ENCODE data around the gene GATM.
"Not testable (repeated sequence)": the region's sequence is repeated elsewhere in the genome, so short reads cannot be mapped to it uniquely, and the experiment has no call there.

The GATM gene

DNA sequence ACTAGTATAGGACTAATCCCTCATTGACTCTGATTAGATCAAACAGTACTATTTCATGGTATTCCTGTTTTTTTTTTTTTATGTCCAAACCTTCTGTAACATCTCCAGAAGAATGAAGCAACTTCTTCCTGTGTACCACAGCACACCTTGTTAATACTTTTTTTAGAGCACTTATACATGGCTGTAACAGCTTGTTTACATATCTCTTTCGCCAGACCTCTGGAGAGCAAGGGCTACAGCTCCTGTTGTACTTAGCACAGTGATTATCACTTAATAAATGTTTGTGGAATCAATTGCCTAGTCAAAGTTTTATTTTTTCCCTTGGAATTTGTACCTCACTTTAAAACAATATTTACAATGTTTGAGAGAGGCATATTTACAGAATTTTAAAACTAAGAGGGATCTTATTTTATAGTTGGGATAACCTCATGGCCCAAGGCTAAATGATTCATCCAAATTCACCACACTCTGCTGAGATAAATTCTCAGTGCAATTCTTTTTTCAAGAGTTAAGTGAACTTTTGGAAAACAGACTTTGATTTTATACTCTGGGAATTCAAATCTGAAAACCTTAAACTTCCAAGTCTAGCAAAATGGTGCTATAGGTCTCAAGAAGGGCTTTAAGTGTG lies 9.2 kb upstream of the GATM start:
- no peak for DNase-seq

DNA sequence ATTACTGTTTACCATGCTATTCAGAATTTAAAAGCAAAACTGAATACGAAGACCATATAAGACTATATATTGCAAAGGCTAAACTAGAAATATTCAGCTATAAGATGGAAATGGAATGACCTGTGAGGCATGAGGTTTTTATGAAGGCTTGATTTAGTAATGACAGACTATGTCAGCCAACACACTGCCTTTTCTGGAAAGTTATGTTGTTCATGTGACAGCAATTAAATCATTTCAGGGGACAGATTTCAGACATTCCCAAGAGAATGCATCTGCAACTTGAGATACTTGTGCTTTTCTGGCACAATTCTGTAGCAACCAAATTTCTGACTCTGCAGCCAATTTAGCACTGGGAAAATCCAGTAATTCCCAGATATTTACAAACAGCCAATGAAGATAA lies 8.6 kb upstream of the GATM start:
- DNase-seq = no peak

DNA sequence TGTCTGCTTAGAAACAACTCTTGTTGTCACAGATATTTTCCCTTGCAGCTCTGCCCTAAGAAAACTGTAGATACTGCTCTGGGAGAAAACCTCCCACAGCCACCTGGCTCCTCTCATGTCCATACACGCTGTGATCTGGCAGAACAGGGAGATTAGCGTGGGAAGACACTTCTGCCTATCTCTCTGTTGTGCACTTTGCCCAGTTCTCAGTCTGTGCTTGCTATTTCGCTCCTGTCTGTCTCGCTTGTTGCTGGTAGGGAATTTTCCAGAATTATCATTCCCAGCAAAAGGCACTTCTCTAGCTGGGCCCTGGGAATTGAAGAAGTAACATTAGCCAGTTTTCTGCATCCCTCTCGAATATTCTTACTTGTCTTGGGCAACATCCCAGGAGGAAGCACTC lies 8.1 kb upstream of the GATM start:
- no peak for DNase-seq

DNA sequence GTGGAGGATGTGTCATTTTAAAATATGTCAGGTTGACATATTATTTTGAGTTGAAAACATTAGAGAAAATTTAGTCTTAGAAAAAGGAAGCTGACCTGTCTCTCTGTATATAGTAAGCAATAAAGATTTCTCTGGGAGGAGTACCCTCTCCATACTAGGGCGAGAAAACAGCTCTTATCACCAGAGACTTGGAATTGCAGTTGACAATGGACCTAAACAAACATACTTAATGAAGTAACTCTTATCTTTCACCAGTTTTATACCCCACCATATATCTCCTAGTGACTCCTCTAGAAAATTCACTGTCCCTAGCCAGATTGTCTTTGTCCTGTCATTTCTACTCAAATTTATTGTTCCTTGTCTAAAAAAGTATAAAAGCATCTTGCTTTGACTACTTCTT lies 7.2 kb upstream of the GATM start:
- DNase-seq = no peak

DNA sequence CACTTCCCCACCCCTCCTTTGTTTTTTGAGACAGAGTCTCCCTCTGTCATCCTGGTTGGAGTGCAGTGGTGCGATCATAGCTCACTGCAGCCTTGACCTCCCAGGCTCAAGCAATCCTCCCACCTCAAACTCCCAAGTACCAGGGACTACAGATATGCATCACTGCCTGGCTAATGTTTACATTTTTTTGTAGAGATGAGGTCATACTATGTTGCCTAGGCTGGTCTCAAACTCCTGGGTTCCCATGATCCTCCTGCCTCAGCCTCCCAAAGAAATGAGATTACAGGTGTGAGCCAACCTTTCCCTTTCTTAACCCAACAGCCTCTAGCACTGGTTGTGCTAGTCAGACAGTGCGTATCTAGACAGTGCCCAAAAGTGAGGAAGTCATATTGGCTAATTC lies 6.4 kb upstream of the GATM start:
- no peak for DNase-seq

DNA sequence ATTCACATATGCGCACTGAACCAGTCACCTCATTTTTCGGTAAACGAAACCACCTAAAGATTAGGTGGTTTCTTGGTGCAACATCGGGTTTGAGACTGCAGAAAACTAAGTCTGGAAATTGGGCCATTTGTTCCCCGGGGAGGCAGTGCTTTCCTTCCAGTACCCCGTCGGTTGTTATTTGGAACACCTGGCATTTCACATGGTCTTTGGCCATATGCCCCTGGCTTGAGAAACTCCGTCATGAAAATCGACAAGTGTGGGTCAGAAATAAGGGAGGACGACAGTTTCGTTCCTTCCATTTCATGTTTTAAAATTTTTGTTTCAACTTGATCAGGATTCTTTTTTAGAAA lies 544 bp upstream of the GATM start:
- DNase-seq = no peak

DNA sequence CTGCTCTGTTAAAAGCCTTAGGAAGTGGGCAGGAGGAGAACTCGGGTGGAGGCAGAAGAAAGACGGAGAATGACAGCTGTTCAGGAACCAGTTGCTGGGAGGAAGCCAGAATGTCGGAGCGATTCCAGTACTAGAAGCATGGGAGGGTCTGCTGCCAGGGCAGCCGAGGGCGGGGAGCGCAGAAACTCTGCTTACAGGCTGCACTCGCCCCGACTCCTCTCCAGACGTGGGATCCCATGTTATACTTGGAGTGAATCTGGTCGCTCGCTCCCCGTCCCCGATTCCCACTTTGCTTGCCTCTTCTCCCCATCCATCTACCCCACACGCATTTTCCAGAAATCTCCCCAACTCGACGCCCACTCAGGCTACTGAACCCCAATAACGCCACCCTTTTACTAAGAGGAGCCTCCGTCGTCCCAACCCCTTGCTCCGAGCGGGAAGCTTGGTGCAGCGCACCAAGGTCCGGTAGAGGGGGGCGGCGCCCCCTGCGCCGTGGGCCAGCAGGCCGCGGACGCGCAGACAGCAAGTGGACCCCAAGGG lies 665 bp downstream of the GATM start:
- no peak for DNase-seq

DNA sequence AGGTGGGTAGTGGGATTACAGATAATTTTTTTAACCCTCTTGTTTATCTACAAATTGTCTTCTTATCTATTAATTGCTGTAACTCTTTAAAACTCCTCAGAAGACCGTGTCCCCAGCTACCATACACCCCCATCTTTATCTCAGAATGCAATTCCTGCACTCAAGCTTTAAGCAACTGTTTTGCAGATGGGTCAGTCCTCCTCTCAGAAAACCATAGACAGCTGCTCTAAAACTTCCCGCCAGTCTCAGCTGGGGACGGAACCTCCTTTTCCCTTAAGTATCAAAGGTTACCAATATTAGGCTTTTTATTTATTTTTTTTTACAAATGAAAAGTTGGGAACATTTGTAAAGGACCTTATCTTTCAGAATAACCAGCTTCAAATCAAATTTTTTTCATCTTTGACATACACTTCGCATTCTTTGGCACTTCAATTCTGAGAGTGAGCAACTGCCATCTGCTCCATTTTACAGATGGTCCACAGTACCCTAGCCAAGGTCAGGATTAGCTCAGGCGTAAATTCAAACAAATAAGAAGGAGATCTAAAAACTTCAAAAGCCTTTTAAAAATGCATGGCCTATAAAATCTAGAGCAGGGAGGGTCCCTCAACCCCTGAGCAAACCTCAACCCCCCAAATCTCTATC lies 1.3 kb downstream of the GATM start:
- no peak for DNase-seq

DNA sequence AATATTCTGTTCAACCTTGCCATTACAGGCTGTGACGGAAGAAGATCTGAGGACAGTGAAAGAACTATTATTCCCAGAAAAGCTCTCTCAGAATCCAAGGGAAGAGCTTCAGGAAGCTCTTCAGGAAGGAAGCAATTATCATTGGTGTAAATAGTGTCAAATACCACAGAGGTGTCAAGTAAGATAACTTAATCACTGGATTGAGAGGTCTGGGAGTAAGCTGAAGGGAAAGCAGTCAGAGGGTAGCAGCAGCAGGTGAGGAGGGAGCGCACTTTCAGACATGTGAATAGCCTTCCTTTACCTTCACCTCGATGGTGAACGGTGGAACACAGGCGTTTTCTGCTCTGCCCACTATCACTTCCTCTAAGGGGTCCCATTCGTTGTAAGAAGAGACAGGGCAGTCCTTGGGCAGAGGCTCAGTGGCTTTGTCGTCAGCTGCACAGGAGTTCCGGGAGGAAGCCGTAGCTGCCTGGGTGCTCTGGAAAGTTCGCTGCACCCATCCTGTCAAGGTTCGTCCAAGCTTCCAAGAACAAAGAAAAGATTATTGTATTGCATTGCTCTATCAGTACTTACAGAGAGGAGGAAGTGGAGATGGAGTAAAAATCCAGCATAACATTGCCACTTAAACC lies 1.9 kb downstream of the GATM start:
- no peak for DNase-seq

DNA sequence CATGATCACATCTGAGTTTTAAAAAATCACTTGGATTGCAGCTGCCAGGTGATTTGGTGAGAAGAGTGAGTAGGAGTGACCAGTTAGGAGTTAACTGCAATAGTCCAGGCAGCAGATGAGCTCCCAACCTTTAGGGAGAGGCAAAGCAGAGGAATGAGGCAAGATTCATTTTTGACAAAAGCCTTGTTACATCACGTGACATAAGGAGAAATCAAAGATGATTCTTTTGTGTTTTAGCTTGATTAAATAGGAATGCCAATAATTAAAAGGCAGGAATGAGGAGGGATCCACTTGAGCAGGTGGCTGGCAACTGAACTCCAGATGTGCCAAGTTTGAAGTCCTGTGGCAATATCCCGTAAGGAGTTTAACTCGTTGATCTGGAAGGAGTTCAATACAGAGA lies 2.5 kb downstream of the GATM start:
- no peak for DNase-seq

DNA sequence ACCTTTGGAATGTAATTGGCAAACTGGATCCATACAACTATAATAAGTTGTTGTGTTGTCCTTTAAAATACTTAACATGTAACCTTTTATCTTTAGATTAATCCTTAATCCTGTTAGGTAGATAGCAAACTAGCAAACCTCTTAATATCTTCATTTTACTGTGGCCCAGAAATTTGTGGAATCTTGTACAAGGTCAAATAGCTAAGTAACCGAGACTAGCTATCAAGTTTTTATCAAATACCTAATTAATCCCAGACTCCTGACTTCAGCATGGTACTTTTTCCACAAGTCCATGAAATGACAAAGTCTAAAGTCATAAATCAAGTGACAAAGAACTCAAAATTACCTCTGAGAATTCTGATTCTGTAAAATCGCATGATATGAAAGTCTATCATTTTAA lies 4.4 kb downstream of the GATM start:
- DNase-seq = no peak

DNA sequence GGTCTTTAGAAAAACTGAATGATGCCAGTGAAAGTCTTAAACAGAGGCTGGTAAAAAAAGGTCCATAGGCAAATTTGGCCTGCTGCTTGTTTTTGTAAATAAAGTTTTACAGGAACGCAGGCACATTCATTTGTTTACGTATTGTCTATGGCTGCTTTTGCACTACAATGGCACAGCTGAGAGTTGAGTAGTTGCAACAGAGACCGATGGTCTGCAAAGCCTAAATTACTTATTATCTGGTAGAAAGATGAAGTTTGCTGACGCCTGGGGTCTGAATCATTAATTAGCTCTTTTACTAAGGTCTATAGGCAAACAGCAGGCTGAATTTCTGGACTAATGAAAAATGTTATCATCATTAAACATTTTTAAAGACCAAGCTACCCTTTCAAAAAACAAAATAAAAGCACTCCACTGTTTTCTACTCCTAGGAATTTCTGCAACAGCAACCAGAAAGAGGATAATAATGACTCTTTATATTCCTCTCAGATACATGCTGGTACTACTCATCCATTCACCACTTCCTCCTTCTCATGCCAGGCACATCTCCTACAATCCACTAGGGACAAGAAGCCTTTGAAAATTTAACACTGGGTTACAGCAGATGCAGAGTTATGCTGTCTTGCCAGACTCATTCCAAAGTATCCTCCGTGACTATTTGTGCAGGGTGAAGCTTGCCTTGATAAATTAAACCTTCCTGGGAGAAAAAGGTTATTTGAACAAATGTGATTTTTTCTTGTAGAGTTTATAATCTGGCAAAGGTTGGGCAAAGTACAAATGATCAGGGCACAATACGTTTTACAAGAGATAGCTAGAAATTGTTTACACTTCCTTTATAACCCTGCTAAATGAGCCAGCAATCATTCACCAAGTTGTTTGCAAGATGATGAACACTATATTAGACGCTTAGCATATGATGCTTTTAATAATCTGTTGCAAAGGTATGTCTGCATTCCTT lies 6.0 kb downstream of the GATM start:
- no peak for DNase-seq

DNA sequence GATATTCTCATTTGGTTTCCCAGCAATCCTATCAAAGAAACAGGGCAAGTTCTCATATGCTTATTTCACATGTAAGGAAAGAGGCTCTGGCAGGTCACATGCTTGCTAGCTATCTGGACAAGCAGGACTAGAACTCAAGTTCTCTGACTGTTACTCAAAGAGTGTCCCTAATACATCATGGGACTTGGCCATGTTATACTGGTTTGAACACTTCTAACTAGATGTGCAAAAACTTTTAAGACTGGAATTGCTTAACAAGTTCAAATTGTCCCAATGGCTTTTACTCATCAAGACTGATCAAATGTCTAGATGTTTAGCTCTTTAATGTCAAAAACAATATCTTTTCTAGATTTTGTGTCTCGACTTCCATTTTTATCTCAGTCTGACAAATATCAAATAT lies 6.8 kb downstream of the GATM start:
- DNase-seq = no peak

DNA sequence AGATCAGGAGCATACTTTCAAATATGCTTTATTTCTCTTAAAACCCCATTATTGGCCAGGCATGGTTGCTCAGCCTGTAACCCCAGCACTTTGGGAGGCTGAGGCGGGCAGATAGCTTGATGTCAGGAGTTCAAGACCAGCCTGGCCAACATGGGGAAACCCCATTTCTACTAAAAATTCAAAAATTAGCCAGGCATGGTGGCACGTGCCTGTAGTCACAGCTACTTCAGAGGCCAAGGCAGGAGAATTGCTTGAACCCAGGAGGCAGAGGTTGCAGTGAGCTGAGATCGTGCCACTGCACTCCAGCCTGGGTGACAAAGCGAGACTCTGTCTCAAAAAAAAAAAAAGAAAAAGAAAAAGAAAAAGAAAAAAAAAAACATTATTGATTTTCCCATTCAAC lies 8.3 kb downstream of the GATM start:
- not testable (repeated sequence) for DNase-seq

DNA sequence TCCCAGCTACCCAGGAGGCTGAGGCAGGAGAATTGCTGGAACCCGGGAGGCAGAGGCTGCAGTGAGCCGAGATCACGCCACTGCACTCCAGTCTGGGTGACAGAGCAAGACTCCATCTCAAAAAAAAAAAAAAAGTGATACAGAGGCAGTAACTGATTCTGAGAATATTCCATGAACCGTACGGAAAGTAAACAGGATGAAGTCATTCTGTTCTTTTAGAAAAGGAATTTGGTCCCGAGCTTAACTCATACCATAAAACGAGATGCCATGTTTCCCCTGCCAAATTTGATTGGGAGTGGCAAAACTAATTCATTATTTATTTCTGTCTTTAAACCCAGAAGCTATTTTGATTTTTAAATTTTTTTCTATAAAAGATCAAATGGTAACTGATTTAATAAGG lies 11.1 kb downstream of the GATM start:
- DNase-seq = not testable (repeated sequence)

DNA sequence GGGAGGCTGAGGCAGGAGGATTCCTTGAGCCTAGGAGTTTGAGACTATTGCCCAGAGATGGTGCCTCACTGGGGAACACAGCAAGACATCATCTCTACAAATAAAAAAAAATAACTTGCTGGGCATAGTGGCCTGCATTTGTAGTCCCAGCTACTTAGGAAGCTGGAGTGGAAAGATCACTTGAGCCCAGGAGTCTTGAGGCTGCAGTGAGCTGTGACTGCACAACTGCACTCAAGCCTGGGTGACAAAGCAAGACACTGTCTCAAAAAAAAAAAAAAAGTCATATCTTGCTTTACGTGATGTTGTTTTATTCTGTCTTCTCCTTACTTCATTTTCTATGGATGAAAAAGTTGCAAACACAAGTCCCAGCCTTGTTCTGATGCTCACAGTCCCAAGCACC lies 14.1 kb downstream of the GATM start:
- no peak for DNase-seq

DNA sequence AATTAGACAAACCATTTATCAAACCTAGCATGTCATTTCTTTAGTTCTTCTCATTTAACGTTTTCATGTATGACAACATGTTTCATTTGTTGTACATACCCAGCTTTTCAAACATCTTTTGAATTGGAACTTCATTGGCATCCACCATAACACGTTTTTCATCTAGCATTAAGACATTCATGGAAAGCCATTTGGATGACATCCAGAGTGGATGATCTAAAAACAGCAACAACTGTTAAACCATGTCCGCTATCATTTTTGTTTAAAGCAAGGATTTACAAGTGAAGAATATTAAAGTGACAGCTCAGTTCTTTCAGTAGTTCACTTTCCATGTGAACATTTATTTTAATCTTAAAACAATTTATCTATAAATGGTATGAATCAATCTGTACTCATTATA lies 14.5 kb downstream of the GATM start:
- DNase-seq = no peak

DNA sequence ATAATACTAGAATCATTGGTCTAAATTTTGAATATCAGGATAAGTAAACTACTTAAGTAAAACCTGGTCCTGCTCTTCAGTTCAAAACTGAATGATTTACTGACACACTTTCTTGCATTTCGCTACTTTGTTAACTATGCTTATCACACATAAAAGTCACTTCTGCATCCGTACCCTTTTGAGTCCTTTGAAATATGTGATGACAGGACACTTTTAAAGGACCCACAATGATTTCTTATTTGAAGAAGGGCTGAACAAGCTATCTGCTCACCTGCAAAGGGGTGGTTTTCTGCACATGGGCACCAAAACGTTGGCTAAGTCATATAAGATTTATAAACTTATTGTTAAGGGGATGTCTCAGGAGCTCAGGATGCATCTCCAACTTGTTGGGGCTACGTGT lies 15.0 kb downstream of the GATM start:
- DNase-seq = no peak

DNA sequence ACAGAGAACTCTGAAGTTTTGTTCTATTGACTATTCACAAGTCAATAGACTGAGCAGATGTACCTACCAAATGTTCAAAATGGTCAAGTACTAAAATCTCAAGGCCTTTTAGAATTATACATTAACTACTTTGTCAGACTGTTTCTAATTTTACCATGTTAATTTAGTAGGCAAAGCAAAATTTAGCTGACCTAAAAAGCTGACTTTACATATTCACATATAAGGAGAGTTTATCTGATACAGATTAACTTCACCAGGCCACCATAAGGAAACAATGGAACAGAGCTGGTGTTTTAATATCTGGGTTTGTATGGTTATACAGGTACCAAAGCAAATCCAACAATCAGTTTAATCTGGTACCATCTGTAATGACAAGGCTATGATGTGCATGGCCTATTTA lies 15.9 kb downstream of the GATM start:
- DNase-seq = no peak

DNA sequence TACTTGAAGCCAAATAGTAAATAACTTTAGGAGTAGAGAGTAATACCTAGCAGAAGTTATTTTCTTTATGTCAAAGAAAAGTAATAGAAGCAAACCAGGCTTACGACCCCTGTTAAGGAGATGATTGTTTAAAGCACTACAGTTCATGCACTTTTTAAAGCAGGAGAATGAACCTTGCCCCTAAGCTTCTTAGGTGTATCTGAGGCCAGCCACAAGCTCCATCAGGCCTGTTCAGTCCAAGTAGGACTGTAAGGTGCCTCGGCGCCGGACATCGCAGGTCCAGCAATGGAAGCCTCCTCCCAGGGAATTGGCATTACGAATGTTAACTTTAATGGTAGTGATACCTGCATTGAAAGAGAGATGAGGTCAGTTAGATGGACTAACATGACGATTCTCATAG lies 16.5 kb downstream of the GATM start:
- no peak for DNase-seq

DNA sequence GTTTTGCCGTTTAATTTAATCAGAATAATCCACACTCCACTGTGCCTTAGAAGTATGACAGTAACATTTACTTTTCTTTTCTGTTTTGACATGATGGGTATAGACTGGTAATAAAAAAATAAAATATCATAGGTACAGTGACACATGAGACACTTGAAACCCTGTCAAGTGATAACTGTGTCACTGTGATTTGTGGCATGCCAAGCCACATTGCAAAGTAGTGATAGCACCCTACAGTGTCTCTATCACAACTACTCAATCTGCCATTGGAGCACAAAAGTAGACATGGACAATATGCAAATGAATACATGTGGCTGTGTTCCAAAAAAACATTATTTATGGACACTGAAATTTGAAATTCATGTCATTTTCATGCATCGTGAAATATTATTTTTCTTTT lies 22.5 kb downstream of the GATM start:
- no peak for DNase-seq

DNA sequence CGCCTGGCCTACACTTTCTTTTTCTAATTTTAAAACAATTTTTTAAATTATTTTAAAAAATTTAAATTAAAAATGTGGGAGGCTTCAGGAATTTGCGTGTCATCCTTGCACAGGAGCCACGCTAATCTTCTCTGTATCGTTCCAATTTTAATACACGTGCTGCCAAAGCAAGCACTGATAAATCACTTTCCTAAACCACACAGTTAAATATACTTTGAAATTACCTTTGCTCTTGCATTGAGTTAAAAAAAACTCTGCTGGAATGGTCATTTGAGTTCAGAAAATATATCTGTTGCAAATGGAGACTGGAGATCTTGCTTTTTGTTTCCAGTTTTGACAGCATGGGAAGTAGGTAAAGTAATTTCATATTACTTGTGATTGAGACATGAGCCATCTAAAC lies 23.6 kb downstream of the GATM start:
- DNase-seq = no peak

DNA sequence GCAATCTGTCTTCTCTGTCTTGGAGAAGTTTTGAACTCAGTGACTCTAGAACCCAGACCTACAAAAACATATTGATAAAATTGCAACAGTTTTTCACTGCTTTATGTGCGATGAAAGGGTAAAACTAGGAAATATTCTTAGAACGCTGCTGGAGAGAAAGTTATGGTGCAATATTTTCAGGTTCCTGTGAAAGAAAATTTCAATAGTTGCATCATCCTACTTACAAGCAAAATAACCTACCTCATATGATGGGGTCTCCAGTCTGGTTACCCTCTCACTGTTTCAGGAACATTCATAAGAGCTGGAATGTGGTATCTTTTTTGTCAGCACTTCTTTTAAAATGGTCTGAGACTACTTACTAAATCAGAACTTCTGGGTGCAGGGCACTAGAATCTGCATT lies 27.1 kb downstream of the GATM start:
- no peak for DNase-seq

DNA sequence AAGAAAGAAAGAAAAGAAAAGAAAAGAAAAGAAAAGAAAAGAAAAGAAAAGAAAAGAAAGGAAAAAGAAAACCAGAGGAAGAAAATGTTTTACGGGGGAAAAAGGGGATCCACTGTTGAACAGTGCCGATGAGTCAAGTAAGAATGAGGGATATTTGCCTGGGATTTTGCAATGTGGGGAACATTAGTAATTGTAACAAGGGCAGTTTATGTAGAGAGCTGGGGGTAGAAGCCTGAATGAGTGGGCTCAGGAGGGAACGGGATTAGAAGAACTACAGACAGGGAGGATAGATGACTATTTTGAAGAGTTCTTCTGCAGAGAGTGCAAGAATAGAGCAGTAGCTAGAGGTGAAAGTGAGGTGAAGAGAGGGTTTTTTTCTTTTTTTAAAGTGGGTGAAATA lies 28.7 kb downstream of the GATM start:
- DNase-seq = no peak

Data from amniotic stem cell (primary cell).